Measurements from ENCODE around the gene NNT. TPM values are rescaled to one million over a fixed set of nuclear protein-coding genes. Genes with fewer than 3 reads are reported as not detected.
"Not testable (repeated sequence)": the region's sequence is repeated elsewhere in the genome, so short reads cannot be mapped to it uniquely, and the experiment has no call there.

The NNT gene
- total RNA-seq, 1 donor from 2014 or later: 32.9 TPM

- DNase-seq (ENCODE audit: low read depth) (no peak), FAIRE-seq (no peak)
- Histone ChIP-seq H3K4me3 (ENCODE audit: low read depth, low read length) (no peak overlapping the region), H3K27me3 (ENCODE audit: control insufficient read depth, insufficient read depth, low read length) (no peaks in the 10 kb centered on the region), H3K36me3 (ENCODE audit: control insufficient read depth, insufficient read depth, low read length) (no peaks in the 10 kb centered on the region)
- TF ChIP-seq CTCF (IDR thresholded peaks at IDR 0.05; ENCODE audit: insufficient read depth, low read length, severe bottlenecking): no peak
Measured at GRCh38 chr5:43702293-43702692, 99.3 kb downstream of the NNT start.

- no peaks in the 10 kb centered on the region for H3K27me3 ChIP-seq (ENCODE audit: control insufficient read depth, insufficient read depth, low read length)
- FAIRE-seq: no peak
- no peak for DNase-seq (ENCODE audit: low read depth)
- H3K4me3 ChIP-seq (ENCODE audit: low read depth, low read length): no peak overlapping the region
- TF ChIP-seq CTCF (IDR thresholded peaks at IDR 0.05; ENCODE audit: insufficient read depth, low read length, severe bottlenecking): no peak
- H3K36me3 ChIP-seq (ENCODE audit: control insufficient read depth, insufficient read depth, low read length): no peaks in the 10 kb centered on the region
Measured at GRCh38 chr5:43702815-43703214, 99.8 kb downstream of the NNT start.

- Histone ChIP-seq H3K4me3 (ENCODE audit: low read depth, low read length) (no peak overlapping the region), H3K27me3 (ENCODE audit: control insufficient read depth, insufficient read depth, low read length) (no peaks in the 10 kb centered on the region), H3K36me3 (ENCODE audit: control insufficient read depth, insufficient read depth, low read length) (no peaks in the 10 kb centered on the region)
- FAIRE-seq (no peak), DNase-seq (ENCODE audit: low read depth) (no peak)
- TF ChIP-seq CTCF (IDR thresholded peaks at IDR 0.05; ENCODE audit: insufficient read depth, low read length, severe bottlenecking): no peak
Measured at GRCh38 chr5:43704243-43704642, 101.3 kb downstream of the NNT start.

GRCh38 chr5:43706576-43706975 is 103.6 kb downstream of the NNT start:
- H3K36me3 ChIP-seq (ENCODE audit: control insufficient read depth, insufficient read depth, low read length); FAIRE-seq; DNase-seq (ENCODE audit: low read depth); H3K4me3 ChIP-seq (ENCODE audit: low read depth, low read length); H3K27me3 ChIP-seq (ENCODE audit: control insufficient read depth, insufficient read depth, low read length): not testable (repeated sequence)

- FAIRE-seq (no peak), DNase-seq (ENCODE audit: low read depth) (peak; percentile 23)
- no peak for TF ChIP-seq CTCF (IDR thresholded peaks at IDR 0.05; ENCODE audit: insufficient read depth, low read length, severe bottlenecking)
Measured at GRCh38 chr5:43711496-43711895, 108.5 kb downstream of the NNT start.

GRCh38 chr5:43712081-43712480 is 109.1 kb downstream of the NNT start:
- H3K36me3 ChIP-seq (ENCODE audit: control insufficient read depth, insufficient read depth, low read length): no peaks in the 10 kb centered on the region
- no peak for TF ChIP-seq CTCF (IDR thresholded peaks at IDR 0.05; ENCODE audit: insufficient read depth, low read length, severe bottlenecking)
- no peak overlapping the region for H3K4me3 ChIP-seq (ENCODE audit: low read depth, low read length)
- DNase-seq (ENCODE audit: low read depth): no peak
- H3K27me3 ChIP-seq (ENCODE audit: control insufficient read depth, insufficient read depth, low read length): no peaks in the 10 kb centered on the region
- no peak for FAIRE-seq

More at GRCh38 chr5:43711496-43711895, 108.5 kb downstream of the NNT start:
- Histone ChIP-seq H3K4me3 (ENCODE audit: low read depth, low read length) (no peak overlapping the region), H3K27me3 (ENCODE audit: control insufficient read depth, insufficient read depth, low read length) (no peaks in the 10 kb centered on the region), H3K36me3 (ENCODE audit: control insufficient read depth, insufficient read depth, low read length) (no peaks in the 10 kb centered on the region)

GRCh38 chr5:43719783-43720182 is 116.8 kb downstream of the NNT start:
- not testable (repeated sequence) for FAIRE-seq; H3K4me3 ChIP-seq (ENCODE audit: low read depth, low read length)

More at GRCh38 chr5:43719783-43720182, 116.8 kb downstream of the NNT start:
- not testable (repeated sequence) for DNase-seq (ENCODE audit: low read depth); H3K36me3 ChIP-seq (ENCODE audit: control insufficient read depth, insufficient read depth, low read length); H3K27me3 ChIP-seq (ENCODE audit: control insufficient read depth, insufficient read depth, low read length)

All from bronchial epithelial cell (primary cell).